CD14-positive monocyte (primary cell): ENCODE measurements around the gene ANKRD33. TPM values are rescaled to one million over a fixed set of nuclear protein-coding genes. Genes with fewer than 3 reads are reported as not detected.

Source experiments
- DNase-seq, 3 donors: peaks; one replicate each; pipeline ENCODE4 v3.0.0-alpha.2; 2011 to 2022
- H2AFZ ChIP-seq: 2 replicates; pipeline ENCODE4 v1.6.0; 2012; ENCODE audit warnings: mild to moderate bottlenecking, low read depth, low read length, inconsistent platforms; ENCODE audit not compliant: insufficient read depth, poor library complexity, severe bottlenecking
- H3K27ac ChIP-seq, 2 donors: 1 replicate in 1 of 2; 2 replicates in 1 of 2; pipeline ENCODE4 v1.5.1; 2012 to 2013; ENCODE audit warnings: low read length in 2 of 2, control low read depth in 1 of 2, inconsistent platforms in 1 of 2, low read depth in 1 of 2, mild to moderate bottlenecking in 1 of 2
- H3K27me3 ChIP-seq, 2 donors: one replicate each; pipeline versions ENCODE4 v1.6.0 to v1.6.1; 2011 to 2013; ENCODE audit warnings: low read length in 2 of 2; ENCODE audit not compliant: control insufficient read depth in 2 of 2, insufficient read depth in 2 of 2
- H3K36me3 ChIP-seq, 2 donors: replicated peaks in 1 of 2; 1 replicate in 1 of 2; 2 replicates in 1 of 2; pipeline versions ENCODE4 v1.5.1 to v1.6.1; 2012 to 2013; ENCODE audit warnings: low read length in 2 of 2, control low read depth in 1 of 2, inconsistent platforms in 1 of 2, mild to moderate bottlenecking in 1 of 2; ENCODE audit not compliant: insufficient read depth in 2 of 2, control insufficient read depth in 1 of 2
- H3K4me1 ChIP-seq, 2 donors: 1 replicate in 1 of 2; 2 replicates in 1 of 2; pipeline versions ENCODE4 v1.5.1 to v1.6.1; 2012 to 2013; ENCODE audit warnings: low read length in 2 of 2, control low read depth in 1 of 2, inconsistent platforms in 1 of 2, mild to moderate bottlenecking in 1 of 2, moderate library complexity in 1 of 2; ENCODE audit not compliant: insufficient read depth in 2 of 2, control insufficient read depth in 1 of 2
- H3K4me2 ChIP-seq: replicated peaks from 2 replicates; pipeline ENCODE3; 2012; ENCODE audit warnings: low read length, moderate library complexity, mild to moderate bottlenecking; ENCODE audit not compliant: poor library complexity, severe bottlenecking; ENCODE audit errors: extremely low read depth
- H3K4me3 ChIP-seq, 3 experiments: fragments of 200-600 bp in 1 of 3; sonication (generic) in 1 of 3; replicated peaks in 1 of 3; 1 replicate in 2 of 3; 2 replicates in 1 of 3; pipeline ENCODE4 v1.5.1; 2011 to 2013; ENCODE audit warnings: low read length in 3 of 3, mild to moderate bottlenecking in 3 of 3, control low read depth in 2 of 3, low read depth in 2 of 3, inconsistent platforms in 1 of 3, moderate library complexity in 1 of 3
- H3K79me2 ChIP-seq: 2 replicates; pipeline ENCODE4 v1.6.0; 2012; ENCODE audit warnings: mild to moderate bottlenecking, control low read depth, inconsistent platforms, low read length, moderate library complexity; ENCODE audit not compliant: insufficient read depth
- H3K9ac ChIP-seq: 2 replicates; pipeline ENCODE4 v1.6.0; 2017; ENCODE audit warnings: low read length, mild to moderate bottlenecking; ENCODE audit not compliant: insufficient read depth, poor library complexity, severe bottlenecking
- H3K9me3 ChIP-seq, 2 donors: replicated peaks in 1 of 2; 1 replicate in 1 of 2; 2 replicates in 1 of 2; pipeline versions ENCODE4 v1.5.1 to v1.6.1; 2012 to 2013; ENCODE audit warnings: low read length in 2 of 2, control low read depth in 1 of 2; ENCODE audit not compliant: control insufficient read depth in 1 of 2, insufficient read depth in 1 of 2
- H4K20me1 ChIP-seq: 2 replicates; pipeline ENCODE4 v1.6.0; 2012; ENCODE audit warnings: mild to moderate bottlenecking, low read length, control low read depth, moderate library complexity; ENCODE audit not compliant: insufficient read depth
- H3K27ac Mint-ChIP-seq, 7 donors: one replicate each; pipeline ENCODE4 v1.8.0; 2020; ENCODE audit warnings: mild to moderate bottlenecking in 7 of 7, mixed read lengths in 7 of 7, moderate library complexity in 6 of 7, inconsistent platforms in 2 of 7
- H3K27me3 Mint-ChIP-seq, 3 donors: one replicate each; pipeline ENCODE4 v1.8.0; 2021 to 2022; ENCODE audit warnings: low read depth in 3 of 3, mild to moderate bottlenecking in 3 of 3, mixed read lengths in 3 of 3, moderate library complexity in 3 of 3, inconsistent platforms in 1 of 3
- H3K36me3 Mint-ChIP-seq, 2 donors: one replicate each; pipeline ENCODE4 v1.8.0; 2020; ENCODE audit warnings: mixed read lengths in 2 of 2, inconsistent platforms in 1 of 2, mild to moderate bottlenecking in 1 of 2
- H3K4me1 Mint-ChIP-seq: one replicate; pipeline ENCODE4 v1.8.0; 2020; ENCODE audit warnings: mild to moderate bottlenecking, mixed read lengths
- H3K4me3 Mint-ChIP-seq, 2 donors: one replicate each; pipeline ENCODE4 v1.8.0; 2020; ENCODE audit warnings: mild to moderate bottlenecking in 2 of 2, mixed read lengths in 2 of 2, moderate library complexity in 1 of 2
- H3K9me3 Mint-ChIP-seq, 7 donors: one replicate each; pipeline ENCODE4 v1.8.0; 2020 to 2022; ENCODE audit warnings: mixed read lengths in 7 of 7, mild to moderate bottlenecking in 6 of 7, moderate library complexity in 6 of 7, inconsistent platforms in 2 of 7
- WGBS: methylation state at CpG from one replicate; pipeline ENCODE4 v1.1.5; 2013; ENCODE audit warnings: missing lambda C conversion rate; ENCODE audit not compliant: insufficient coverage; 5-methylcytosine and 5-hydroxymethylcytosine counted together
- intact Hi-C, 2 donors: fragments of 100-400 bp; cut with micrococcal nuclease; formaldehyde crosslinking; loops; one replicate each; pipeline versions ENCODE4 v1.15.0 to v1.15.1; 2023
- polyA plus RNA-seq, 3 donors: library from polyadenylated mRNA; depleted of rRNA in 1 of 3; unstranded in 2 of 3; stranded (reverse) in 1 of 3; fragments of 300-500 nt in 2 of 3; fragments of >200 nt in 1 of 3; fragmentation: Illumina TruSeq in 2 of 3; gene quantifications; 1 replicate in 2 of 3; 2 replicates in 1 of 3; pipeline ENCODE4 v1.2.3, GENCODE V29; 2012 to 2021
- TF ChIP-seq, protein P1 (sequence below): fragments of 200-600 bp; IDR thresholded peaks from one replicate; pipeline ENCODE4 v1.8.0; 2022; ENCODE audit warnings: antibody characterized with exemption, mild to moderate bottlenecking

The ANKRD33 gene
- polyA plus RNA-seq, 3 donors: 0.07 TPM; not detected in 2

DNA sequence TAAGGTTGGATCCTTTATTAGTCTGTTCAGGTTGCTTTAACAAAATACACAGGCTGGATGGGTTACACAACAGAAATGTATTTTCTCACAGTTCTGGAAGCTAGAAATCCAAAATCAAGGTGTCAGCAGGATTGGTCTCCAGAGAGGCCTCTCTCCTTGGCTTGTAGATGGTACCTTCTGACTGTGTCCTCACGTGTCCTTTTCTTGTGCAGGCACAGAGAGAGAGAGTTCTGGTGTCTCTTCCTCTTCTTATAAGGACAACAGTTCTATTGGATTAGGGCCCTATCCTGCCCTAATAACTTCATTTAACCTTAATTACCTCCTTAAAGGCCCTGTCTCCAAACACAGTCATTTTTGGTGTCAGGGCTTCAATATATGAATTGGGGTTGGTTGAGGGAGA lies 4.6 kb upstream of the ANKRD33 start:
- Histone ChIP-seq H3K27ac (no peak overlapping the region), H3K79me2 (no peaks in the 10 kb centered on the region), H2AFZ (no peak overlapping the region), H3K36me3 (no peaks in the 10 kb centered on the region), H3K27me3 (no peaks in the 10 kb centered on the region), H4K20me1 (no peaks in the 10 kb centered on the region), H3K9me3 (no peaks in the 10 kb centered on the region), H3K9ac (no peak overlapping the region), H3K4me2 (no peak overlapping the region), H3K4me3 (no peak overlapping the region), H3K4me1 (peaks cover 50 to 53% of the 10 kb centered on the region in 2 donors)
- no peak for DNase-seq
- H3K4me3 Mint-ChIP-seq: no peak overlapping the region
- peaks cover 56% of the 10 kb centered on the region for H3K4me1 Mint-ChIP-seq
- H3K27ac Mint-ChIP-seq: peak overlapping the region in 3 of 7 donors; percentile 31 to 70 (median 35)
- TF ChIP-seq, protein P1, sequence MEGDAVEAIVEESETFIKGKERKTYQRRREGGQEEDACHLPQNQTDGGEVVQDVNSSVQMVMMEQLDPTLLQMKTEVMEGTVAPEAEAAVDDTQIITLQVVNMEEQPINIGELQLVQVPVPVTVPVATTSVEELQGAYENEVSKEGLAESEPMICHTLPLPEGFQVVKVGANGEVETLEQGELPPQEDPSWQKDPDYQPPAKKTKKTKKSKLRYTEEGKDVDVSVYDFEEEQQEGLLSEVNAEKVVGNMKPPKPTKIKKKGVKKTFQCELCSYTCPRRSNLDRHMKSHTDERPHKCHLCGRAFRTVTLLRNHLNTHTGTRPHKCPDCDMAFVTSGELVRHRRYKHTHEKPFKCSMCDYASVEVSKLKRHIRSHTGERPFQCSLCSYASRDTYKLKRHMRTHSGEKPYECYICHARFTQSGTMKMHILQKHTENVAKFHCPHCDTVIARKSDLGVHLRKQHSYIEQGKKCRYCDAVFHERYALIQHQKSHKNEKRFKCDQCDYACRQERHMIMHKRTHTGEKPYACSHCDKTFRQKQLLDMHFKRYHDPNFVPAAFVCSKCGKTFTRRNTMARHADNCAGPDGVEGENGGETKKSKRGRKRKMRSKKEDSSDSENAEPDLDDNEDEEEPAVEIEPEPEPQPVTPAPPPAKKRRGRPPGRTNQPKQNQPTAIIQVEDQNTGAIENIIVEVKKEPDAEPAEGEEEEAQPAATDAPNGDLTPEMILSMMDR: no peak
- peaks cover 0 to 6% (median 3%) of the 10 kb centered on the region in 7 donors for H3K9me3 Mint-ChIP-seq
- no CpG with 5 or more reads among the region's 1 CpG for WGBS
- H3K36me3 Mint-ChIP-seq: peaks cover 0 to 3% of the 10 kb centered on the region in 2 donors
- H3K27me3 Mint-ChIP-seq: peaks cover 1 to 4% (median 2%) of the 10 kb centered on the region in 3 donors
- intact Hi-C loops: loop anchor here in 1 of 2 donors (10.0 kb wide), 1 partner anchor 312 kb away; the partner anchor contains the start of gene KRT80

DNA sequence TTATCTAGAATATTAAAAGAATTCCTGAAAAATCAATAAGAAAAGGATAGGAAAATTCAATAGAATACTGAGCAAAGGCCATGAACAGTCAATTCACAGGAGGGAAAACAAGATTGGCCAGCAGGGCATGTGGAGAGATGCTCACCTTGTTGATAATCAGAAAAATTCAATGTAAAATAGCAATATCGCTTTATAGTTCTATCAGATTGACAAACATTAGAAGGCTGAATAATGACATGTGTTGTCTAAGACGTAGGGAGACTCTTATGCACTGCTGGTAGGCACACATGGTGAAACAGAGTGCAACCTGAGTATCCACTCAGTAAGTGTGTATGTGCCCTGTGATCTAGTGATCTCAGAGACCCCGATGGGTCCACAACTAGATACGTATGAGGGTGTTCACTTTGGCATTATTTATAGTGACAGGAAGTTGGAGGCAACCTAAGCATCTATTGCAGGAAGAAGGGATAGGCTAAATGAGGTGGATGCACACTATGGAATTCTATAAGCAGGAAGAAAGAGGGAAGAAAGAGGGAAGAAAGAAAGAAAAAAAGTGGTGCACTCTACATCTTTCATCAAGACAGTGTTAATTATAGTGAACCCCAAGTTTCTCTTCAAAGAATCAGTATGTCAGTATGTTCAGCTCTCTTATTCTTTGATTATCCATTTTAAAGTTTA lies 3.8 kb upstream of the ANKRD33 start:
- H3K27ac Mint-ChIP-seq: peak overlapping the region in 4 of 7 donors; percentile 67 to 94 (median 90)
- no peaks in the 10 kb centered on the region for H3K79me2 ChIP-seq
- peaks cover 55 to 61% of the 10 kb centered on the region in 2 donors for H3K4me1 ChIP-seq
- no peaks in the 10 kb centered on the region for H3K27me3 ChIP-seq
- no peaks in the 10 kb centered on the region for H3K9me3 ChIP-seq
- H3K4me3 ChIP-seq: no peak overlapping the region
- H3K9me3 Mint-ChIP-seq: peaks cover 0 to 6% (median 3%) of the 10 kb centered on the region in 7 donors
- H3K9ac ChIP-seq: no peak overlapping the region
- intact Hi-C loops: loop anchor here in 1 of 2 donors (10.0 kb wide), 1 partner anchor 311 kb away; the partner anchor contains the start of gene KRT80
- TF ChIP-seq, protein P1: no peak
- H3K4me2 ChIP-seq: no peak overlapping the region
- peaks cover 0 to 3% of the 10 kb centered on the region in 2 donors for H3K36me3 Mint-ChIP-seq
- peaks cover 62% of the 10 kb centered on the region for H3K4me1 Mint-ChIP-seq
- H3K4me3 Mint-ChIP-seq: no peak overlapping the region
- DNase-seq: no peak
- 92% methylated on average over 4 of the region's 4 CpGs for WGBS
- no peaks in the 10 kb centered on the region for H3K36me3 ChIP-seq
- no peak overlapping the region for H3K27ac ChIP-seq
- no peaks in the 10 kb centered on the region for H4K20me1 ChIP-seq
- peaks cover 1 to 4% (median 2%) of the 10 kb centered on the region in 3 donors for H3K27me3 Mint-ChIP-seq
- H2AFZ ChIP-seq: no peak overlapping the region
